GM10266 (cell line): ENCODE measurements around the gene NEU1.
"Not testable (repeated sequence)": the region's sequence is repeated elsewhere in the genome, so short reads cannot be mapped to it uniquely, and the experiment has no call there.

Experiments used
- DNase-seq: peaks from one replicate; pipeline ENCODE4 v3.0.0; 2012; ENCODE audit errors: extremely low spot score
- TF ChIP-seq, protein P1 (sequence below): IDR thresholded peaks from 2 replicates; pipeline ENCODE4 v1.5.1; 2012; ENCODE audit warnings: mild to moderate bottlenecking, low read depth; ENCODE audit not compliant: control insufficient read depth, insufficient read depth; ENCODE audit errors: missing control alignments

The NEU1 gene

DNA sequence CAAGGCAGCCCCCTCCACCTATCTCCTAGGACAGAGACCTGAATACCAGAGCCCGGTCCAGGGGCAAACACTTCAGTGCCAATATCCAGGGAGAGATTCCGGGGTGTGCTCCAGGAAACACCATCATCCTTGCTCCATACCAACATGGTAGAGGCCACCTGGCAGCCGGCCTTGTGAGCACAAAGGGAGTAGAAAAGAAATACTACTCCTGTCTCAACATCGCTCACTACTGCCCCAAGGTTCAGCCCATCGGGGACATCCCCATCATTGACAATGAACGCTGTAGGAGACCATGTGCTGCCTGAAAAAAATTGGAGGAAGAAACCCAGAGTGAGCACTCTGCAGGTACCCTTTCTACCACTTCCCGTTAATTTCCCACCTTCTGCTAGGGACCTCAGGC lies 1.5 kb downstream of the NEU1 start:
- TF ChIP-seq, protein P1, sequence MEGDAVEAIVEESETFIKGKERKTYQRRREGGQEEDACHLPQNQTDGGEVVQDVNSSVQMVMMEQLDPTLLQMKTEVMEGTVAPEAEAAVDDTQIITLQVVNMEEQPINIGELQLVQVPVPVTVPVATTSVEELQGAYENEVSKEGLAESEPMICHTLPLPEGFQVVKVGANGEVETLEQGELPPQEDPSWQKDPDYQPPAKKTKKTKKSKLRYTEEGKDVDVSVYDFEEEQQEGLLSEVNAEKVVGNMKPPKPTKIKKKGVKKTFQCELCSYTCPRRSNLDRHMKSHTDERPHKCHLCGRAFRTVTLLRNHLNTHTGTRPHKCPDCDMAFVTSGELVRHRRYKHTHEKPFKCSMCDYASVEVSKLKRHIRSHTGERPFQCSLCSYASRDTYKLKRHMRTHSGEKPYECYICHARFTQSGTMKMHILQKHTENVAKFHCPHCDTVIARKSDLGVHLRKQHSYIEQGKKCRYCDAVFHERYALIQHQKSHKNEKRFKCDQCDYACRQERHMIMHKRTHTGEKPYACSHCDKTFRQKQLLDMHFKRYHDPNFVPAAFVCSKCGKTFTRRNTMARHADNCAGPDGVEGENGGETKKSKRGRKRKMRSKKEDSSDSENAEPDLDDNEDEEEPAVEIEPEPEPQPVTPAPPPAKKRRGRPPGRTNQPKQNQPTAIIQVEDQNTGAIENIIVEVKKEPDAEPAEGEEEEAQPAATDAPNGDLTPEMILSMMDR = no peak
- DNase-seq = no peak

DNA sequence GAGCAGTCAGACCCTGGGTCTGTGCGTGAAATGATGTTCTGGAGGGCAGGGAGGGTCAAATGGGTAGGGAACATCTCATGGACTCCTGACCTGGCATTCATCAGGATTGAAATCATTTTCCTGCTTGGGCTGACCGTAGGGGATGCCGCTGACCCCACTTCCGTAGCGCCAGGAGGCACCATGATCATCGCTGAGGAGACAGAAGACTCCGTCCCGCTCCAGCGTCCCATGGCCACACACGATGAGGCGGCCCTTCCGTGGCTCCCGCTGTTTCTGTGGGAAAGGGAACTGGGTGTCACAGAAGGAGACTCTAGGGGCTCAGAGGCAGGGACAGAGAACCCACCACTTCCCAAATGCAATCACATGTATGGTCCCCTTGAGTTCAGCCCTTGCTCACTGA lies 2.3 kb downstream of the NEU1 start:
- no peak for DNase-seq
- TF ChIP-seq, protein P1 = no peak

DNA sequence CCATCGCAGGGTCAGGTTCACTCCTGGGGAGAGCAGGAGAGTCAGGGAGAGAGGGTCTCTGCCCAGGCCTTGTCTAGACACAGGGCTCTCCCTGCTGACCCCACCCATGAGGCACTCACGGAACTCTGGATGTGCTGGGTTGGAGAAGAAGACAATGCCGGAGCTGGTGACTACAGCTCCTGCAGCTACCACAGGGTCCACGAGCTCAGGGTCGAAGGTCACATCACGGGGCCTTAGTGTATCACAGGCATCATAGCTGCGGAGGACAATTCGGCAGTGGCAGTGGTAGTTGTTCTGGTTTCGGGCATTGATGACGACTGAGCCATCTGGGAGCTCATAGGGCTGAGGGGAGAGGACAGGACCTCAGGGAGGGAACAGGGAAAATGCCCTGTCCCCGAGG lies 2.7 kb downstream of the NEU1 start:
- no peak for DNase-seq
- TF ChIP-seq, protein P1 = no peak

DNA sequence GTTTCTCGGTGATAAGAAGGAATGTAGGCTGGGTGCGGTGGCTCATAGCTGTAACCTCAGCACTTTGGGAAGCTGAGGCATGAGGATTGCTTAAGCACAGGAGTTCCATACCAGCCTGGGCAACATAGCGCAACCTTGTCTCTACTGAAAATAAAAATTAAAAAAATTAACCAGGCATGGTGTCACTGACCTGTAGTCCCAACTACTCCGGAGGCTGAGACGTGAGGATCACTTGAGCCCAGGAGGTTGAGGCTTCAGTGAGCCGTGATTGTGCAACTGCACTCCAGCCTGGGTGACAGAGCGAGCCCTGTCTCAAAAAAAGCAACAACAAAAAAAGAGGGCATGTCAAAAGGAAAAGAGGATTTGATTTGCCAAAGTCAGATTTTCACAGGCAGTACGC lies 3.9 kb downstream of the NEU1 start:
- no peak for DNase-seq
- TF ChIP-seq, protein P1 = no peak

DNA sequence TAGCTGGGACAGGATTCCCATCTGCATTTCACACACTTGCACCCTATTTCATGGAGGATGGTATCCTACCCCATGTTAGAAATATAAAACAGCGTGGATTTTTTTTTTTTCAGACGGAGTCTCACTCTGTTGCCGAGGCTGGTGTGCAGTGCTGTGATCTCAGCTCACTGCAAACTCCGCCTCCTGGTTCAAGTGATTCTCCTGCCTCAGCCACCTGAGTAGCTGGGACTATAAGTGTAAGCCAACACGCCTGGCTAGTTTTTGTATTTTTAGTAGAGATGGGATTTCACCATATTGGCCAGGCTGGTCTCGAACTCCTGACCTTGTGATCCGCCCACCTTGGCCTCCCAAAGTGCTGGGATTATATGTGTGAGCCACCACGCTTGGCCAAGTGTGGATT lies 4.8 kb downstream of the NEU1 start:
- DNase-seq = not testable (repeated sequence)

DNA sequence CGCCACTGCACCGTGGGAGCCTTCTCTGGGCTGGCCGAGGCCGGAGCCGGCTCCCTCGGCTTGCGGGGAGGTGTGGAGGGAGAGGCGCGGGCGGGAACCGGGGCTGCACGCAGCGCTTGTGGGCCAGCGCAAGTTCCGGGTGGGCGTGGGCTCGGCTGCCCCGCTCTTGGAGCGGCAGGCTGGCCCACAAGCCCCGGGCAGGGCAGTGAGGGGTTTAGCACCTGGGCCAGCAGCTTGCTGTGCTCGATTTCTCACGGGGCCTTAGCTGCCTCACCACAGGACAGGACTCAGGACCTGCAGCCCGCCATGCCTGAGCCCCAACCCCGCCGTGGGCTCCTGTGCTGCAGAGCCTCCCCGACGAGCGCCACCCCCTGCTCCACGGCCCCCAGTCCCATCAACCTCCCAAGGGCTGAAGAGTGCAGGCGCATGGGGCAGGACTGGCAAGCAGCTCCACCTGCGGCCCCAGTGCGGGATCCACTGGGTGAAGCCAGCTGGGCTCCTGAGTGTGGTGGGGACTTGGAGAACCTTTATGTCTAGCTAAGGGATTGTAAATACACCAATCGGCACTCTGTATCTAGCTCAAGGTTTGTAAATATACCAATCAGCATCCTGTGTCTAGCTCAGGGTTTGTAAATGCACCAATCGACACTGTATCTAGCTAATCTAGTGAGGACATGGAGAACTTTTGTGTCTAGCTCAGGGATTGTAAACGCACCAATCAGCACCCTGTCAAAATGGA lies 10.5 kb downstream of the NEU1 start:
- not testable (repeated sequence) for DNase-seq

DNA sequence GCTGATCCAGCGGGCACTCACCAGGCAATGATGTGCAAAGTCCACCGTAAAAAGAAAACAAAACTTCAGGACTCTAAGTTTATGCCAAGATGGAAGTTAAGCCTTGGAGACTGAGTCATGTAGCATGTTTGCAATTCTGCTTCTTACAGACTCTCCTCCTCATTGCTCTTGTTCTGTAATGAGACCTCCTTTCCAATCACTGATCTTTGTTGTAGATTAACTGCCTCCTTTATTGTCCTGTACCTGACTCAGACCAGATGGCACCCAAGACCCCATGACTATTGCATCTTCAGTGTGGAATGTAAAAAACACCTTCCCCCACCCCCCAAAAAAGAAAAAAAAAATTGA lies 11.2 kb downstream of the NEU1 start:
- DNase-seq = no peak
- TF ChIP-seq, protein P1 = no peak

DNA sequence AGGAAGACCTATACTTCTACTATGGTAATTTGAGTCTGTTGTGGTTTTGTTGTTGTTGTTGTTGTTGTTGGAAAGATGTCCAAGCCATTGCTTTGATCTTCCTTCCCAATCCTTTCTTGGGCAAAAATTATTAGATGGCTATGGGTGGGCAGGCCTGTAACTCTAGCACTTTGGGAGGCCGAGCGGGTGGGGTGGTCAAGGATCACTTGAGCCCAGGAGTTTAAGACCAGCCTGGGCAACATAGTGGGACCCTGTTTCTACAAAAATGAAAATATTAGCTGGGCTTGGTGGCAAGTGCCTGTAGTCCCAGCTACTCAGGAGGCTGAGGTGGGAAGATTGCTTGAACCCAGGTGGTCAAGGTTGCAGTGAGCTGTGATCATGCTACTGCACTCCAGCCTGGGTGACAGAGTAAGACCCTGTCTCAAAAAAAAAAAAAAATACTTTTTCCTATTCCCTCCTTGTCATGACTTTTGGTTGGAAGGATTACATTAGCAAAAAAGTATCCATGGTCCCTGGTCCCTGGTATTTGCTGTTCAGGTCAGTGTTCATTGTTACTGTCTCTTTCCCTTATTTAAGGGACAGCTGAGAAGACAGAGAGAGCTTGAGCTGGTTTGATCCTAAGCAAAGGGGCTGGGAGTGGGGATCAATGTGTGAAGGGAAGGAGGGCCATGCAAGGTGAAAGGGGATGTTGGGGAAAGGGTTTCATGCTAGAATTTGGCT lies 11.7 kb downstream of the NEU1 start:
- TF ChIP-seq, protein P1 = no peak
- no peak for DNase-seq
